Thoracic aorta (tissue), 2 donors: ENCODE data around the gene SOSTDC1. TPM values are rescaled to one million over a fixed set of nuclear protein-coding genes. Genes with fewer than 3 reads are reported as not detected.

Source experiments
- ATAC-seq: fragments of 150-250 bp; one replicate; pipeline ENCODE4 v1.8.0; 2017; ENCODE audit warnings: low read depth; ENCODE audit not compliant: insufficient number of reproducible peaks, low FRiP score
- DNase-seq: peaks from one replicate; pipeline ENCODE4 v3.0.0-alpha.2; 2020; ENCODE audit warnings: low spot score
- H3K27ac ChIP-seq, 2 donors: fragments of 200-600 bp; sonication (generic); 1 replicate in 1 of 2; 2 replicates in 1 of 2; pipeline ENCODE4 v1.5.1; 2016; ENCODE audit warnings: mild to moderate bottlenecking in 2 of 2, moderate library complexity in 2 of 2
- H3K27me3 ChIP-seq: fragments of 200-600 bp; sonication (generic); replicated peaks from 2 replicates; pipeline ENCODE4 v1.6.0; 2016; ENCODE audit warnings: mild to moderate bottlenecking; ENCODE audit not compliant: insufficient read depth
- H3K36me3 ChIP-seq: fragments of 200-600 bp; sonication (generic); one replicate; pipeline ENCODE4 v1.5.1; 2016
- H3K4me1 ChIP-seq, 2 donors: fragments of 200-600 bp; sonication (generic); 1 replicate in 1 of 2; 2 replicates in 1 of 2; pipeline versions ENCODE4 v1.5.1 to v1.6.0; 2016; ENCODE audit warnings: low read depth in 2 of 2, mild to moderate bottlenecking in 1 of 2; ENCODE audit not compliant: control insufficient read depth in 1 of 2
- H3K4me3 ChIP-seq: fragments of 200-600 bp; sonication (generic); 2 replicates; pipeline ENCODE4 v1.5.1; 2016; ENCODE audit warnings: mild to moderate bottlenecking
- H3K9me3 ChIP-seq: fragments of 200-600 bp; sonication (generic); 2 replicates; pipeline ENCODE4 v1.5.1; 2016
- CTCF ChIP-seq: fragments of 200-600 bp; sonication (generic); IDR thresholded peaks from one replicate; pipeline ENCODE4 v1.5.1; 2019; ENCODE audit warnings: antibody characterized with exemption
- total RNA-seq, 2 donors: library from RNA; depleted of rRNA; stranded (reverse); fragments of >200 nt; gene quantifications; one replicate each; pipeline versions ENCODE4 v1.1.0 to v1.2.3, GENCODE V29; 2016

The SOSTDC1 gene
- total RNA-seq, 2 donors from 2014 or later = 0.63 TPM; not detected in 1

DNA sequence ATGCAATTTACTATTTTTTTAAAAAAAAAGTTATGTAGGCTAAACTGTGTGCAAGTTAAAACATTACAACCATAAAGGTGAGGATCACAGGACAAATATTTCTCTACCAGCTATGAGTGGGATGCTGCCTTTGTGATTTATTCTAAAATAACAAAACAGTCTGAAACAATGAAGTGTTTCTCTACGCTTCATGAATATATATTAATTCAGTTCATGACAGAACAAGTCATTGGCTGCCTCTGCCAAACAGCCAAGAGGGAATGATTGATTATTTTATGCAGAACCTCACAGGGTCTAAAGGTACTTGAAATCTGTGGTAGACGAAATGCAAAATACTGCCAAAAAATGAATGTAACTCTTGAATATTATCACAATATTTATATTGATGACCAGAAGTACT is 29.0 kb upstream of the SOSTDC1 start:
- H3K4me3 ChIP-seq = no peak overlapping the region

DNA sequence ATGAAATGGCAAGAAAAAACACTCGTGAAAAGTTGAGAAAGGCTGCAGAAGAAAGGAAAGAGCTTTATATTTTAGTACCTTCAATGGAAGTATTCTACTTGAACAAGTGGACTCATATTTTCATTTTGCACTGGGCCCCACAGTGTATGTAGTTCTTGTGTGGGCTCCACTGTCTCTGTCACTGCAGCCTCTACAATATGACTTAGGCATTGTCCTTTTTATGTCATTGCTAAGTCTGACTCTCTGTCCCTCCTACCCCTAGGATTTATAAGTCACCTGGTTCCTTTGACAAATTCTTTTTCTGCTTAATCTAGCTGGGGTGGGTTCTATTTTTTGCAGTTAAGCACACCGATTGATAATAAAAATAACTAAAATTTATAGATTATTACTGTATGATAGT is 27.7 kb upstream of the SOSTDC1 start:
- Histone ChIP-seq H3K27ac (no peak overlapping the region), H3K36me3 (no peaks in the 10 kb centered on the region), H3K27me3 (no peaks in the 10 kb centered on the region), H3K9me3 (no peaks in the 10 kb centered on the region), H3K4me3 (no peak overlapping the region), H3K4me1 (no peaks in the 10 kb centered on the region)
- ATAC-seq (no peak), DNase-seq (no peak)
- no peak for TF ChIP-seq CTCF

More for the DNA sequence above, 29.0 kb upstream of the SOSTDC1 start:
- no peaks in the 10 kb centered on the region for H3K36me3 ChIP-seq
- ATAC-seq (no peak), DNase-seq (no peak)
- H3K4me1 ChIP-seq = no peaks in the 10 kb centered on the region
- no peak for TF ChIP-seq CTCF
- H3K9me3 ChIP-seq = no peaks in the 10 kb centered on the region
- H3K27me3 ChIP-seq = no peaks in the 10 kb centered on the region
- H3K27ac ChIP-seq = no peak overlapping the region

GRCh38 chr7:16492513-16493062 is 27.1 kb upstream of the SOSTDC1 start:
- DNase-seq (no peak), ATAC-seq (no peak)
- Histone ChIP-seq H3K36me3 (no peaks in the 10 kb centered on the region), H3K4me1 (no peaks in the 10 kb centered on the region), H3K27me3 (no peaks in the 10 kb centered on the region), H3K9me3 (no peaks in the 10 kb centered on the region), H3K4me3 (no peak overlapping the region), H3K27ac (no peak overlapping the region)
- no peak for TF ChIP-seq CTCF

GRCh38 chr7:16491148-16491547 is 25.6 kb upstream of the SOSTDC1 start:
- H3K9me3 ChIP-seq = no peaks in the 10 kb centered on the region
- DNase-seq (no peak), ATAC-seq (no peak)
- no peaks in the 10 kb centered on the region for H3K27me3 ChIP-seq
- H3K36me3 ChIP-seq = no peaks in the 10 kb centered on the region
- H3K4me1 ChIP-seq = no peaks in the 10 kb centered on the region
- H3K27ac ChIP-seq = no peak overlapping the region
- no peak overlapping the region for H3K4me3 ChIP-seq
- no peak for TF ChIP-seq CTCF

DNA sequence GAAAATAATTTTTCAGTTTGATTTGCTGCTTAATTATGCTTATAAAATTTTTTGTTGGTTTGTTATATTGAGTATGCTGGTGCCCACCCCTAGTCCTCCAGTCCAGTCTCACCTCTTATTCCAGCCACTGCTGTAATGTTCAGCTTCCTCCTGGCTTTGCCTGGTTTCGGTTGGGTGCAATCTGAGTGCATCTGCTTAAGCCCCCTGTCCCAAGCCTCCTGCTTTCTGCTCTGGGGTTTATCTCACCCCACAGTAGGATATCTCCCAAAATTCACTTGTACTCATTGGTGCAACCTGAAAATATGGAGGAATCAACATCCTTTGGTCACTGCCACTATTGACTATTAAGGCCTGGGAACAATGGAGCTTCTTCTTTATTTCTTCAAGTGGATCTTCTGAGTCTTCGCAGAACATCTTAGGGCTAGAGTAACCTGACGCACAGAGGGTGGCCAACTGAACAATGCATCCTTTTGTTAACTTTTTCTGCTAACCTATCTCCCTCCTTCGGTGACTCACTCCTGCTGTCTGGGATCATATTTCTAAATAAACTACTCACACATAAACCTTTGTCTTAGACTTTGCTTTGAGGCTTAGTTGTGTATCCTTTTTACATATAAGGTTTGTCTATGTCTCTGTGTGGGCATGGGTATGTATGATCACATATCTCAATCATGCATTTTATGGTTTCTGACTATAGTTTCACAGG is 19.1 kb upstream of the SOSTDC1 start:
- Histone ChIP-seq H3K4me1 (no peaks in the 10 kb centered on the region), H3K36me3 (no peaks in the 10 kb centered on the region), H3K9me3 (no peaks in the 10 kb centered on the region), H3K27me3 (no peaks in the 10 kb centered on the region), H3K27ac (no peak overlapping the region), H3K4me3 (no peak overlapping the region)
- ATAC-seq (no peak), DNase-seq (no peak)
- no peak for TF ChIP-seq CTCF
